PC-3 (cell line): ENCODE results near the gene ZNF134. TPM values are rescaled to one million over a fixed set of nuclear protein-coding genes. Genes with fewer than 3 reads are reported as not detected.

Source experiments
- ATAC-seq: fragments of 200-7000 bp; cut with Tn5 transposase; 2 replicates; pipeline ENCODE4 v1.9.1; 2020; ENCODE audit warnings: mild to moderate bottlenecking, moderate library complexity
- BruUV-seq: library from RNA; stranded (reverse); fragments of 400-500 nt; replicated peaks from 2 replicates; lab custom pipeline; 2021; lab: Mats Ljungman, UMichigan
- CTCF ChIA-PET: fragments of 300-600 bp; sonication (Branson Sonifier 250); formaldehyde crosslinking; loops from one replicate; lab custom pipeline; 2022; ENCODE audit warnings: antibody characterized with exemption; lab: Charles Lee
- POLR2A ChIA-PET: fragments of 300-600 bp; sonication (Branson Sonifier 250); formaldehyde crosslinking; loops from one replicate; lab custom pipeline; 2022; ENCODE audit warnings: antibody characterized with exemption; ENCODE audit not compliant: unreplicated experiment; lab: Charles Lee
- DNase-seq: peaks from one replicate; pipeline ENCODE4 v3.0.0-alpha.2; 2015
- H2AFZ ChIP-seq: fragments of 300-600 bp; sonication (generic); 2 replicates; pipeline ENCODE4 v1.6.0; 2016; ENCODE audit warnings: antibody characterized with exemption, low read length
- H3F3A ChIP-seq: fragments of 300-600 bp; sonication (generic); one replicate; pipeline ENCODE4 v1.6.0; 2017; ENCODE audit warnings: antibody characterized with exemption, low read length, control low read depth, mild to moderate bottlenecking; ENCODE audit not compliant: unreplicated experiment
- H3K27ac ChIP-seq: fragments of 300-600 bp; sonication (generic); 2 replicates; pipeline ENCODE4 v1.5.1; 2016; ENCODE audit warnings: mild to moderate bottlenecking, low read length
- H3K27me3 ChIP-seq: fragments of 300-600 bp; sonication (generic); 2 replicates; pipeline ENCODE4 v1.6.1; 2016; ENCODE audit warnings: low read length, mixed read lengths
- H3K36me3 ChIP-seq: fragments of 300-600 bp; sonication (generic); 2 replicates; pipeline ENCODE4 v1.6.1; 2016; ENCODE audit warnings: low read depth, mixed run types, low read length, mixed read lengths
- H3K4me1 ChIP-seq: fragments of 300-600 bp; sonication (generic); 2 replicates; pipeline ENCODE4 v1.5.1; 2016; ENCODE audit warnings: low read length; ENCODE audit not compliant: insufficient read depth
- H3K4me2 ChIP-seq: fragments of 300-600 bp; sonication (generic); 2 replicates; pipeline ENCODE4 v1.6.0; 2016; ENCODE audit warnings: low read length
- H3K4me3 ChIP-seq: fragments of 300-600 bp; sonication (generic); 2 replicates; pipeline ENCODE4 v1.5.1; 2016; ENCODE audit warnings: mild to moderate bottlenecking, low read length, mixed read lengths
- H3K79me2 ChIP-seq: fragments of 300-600 bp; sonication (generic); 2 replicates; pipeline ENCODE4 v1.6.1; 2017; ENCODE audit warnings: low read length, mixed read lengths
- H3K9ac ChIP-seq: fragments of 300-600 bp; sonication (generic); 2 replicates; pipeline ENCODE4 v1.6.0; 2016; ENCODE audit warnings: mild to moderate bottlenecking, low read length
- H3K9me2 ChIP-seq: fragments of 300-600 bp; sonication (generic); replicated peaks from 2 replicates; pipeline ENCODE4 v1.6.1; 2016; ENCODE audit warnings: mixed run types, low read length, mixed read lengths
- H3K9me3 ChIP-seq: fragments of 300-600 bp; sonication (generic); 2 replicates; pipeline ENCODE4 v1.6.1; 2016; ENCODE audit warnings: low read length, mixed read lengths
- H4K20me1 ChIP-seq: fragments of 300-600 bp; sonication (generic); 2 replicates; pipeline ENCODE4 v1.6.1; 2016; ENCODE audit warnings: low read length, mixed read lengths
- EZH2 ChIP-seq: fragments of 300-600 bp; sonication (generic); IDR thresholded peaks from one replicate; pipeline ENCODE4 v1.6.1; 2017; ENCODE audit warnings: antibody characterized with exemption, mild to moderate bottlenecking, low read length; ENCODE audit not compliant: unreplicated experiment
- EZH2phosphoT487 ChIP-seq: fragments of 300-600 bp; sonication (generic); IDR thresholded peaks from 2 replicates; pipeline ENCODE4 v1.6.1; 2018; ENCODE audit warnings: mild to moderate bottlenecking, antibody characterized with exemption, low read length, borderline replicate concordance
- intact Hi-C: fragments of 100-400 bp; cut with micrococcal nuclease; formaldehyde crosslinking; loops from 2 replicates; pipeline ENCODE4 v1.9.0; 2023
- total RNA-seq: library from RNA; depleted of rRNA; stranded (reverse); fragments of >200 nt; gene quantifications from 2 replicates; pipeline ENCODE4 v1.2.3, GENCODE V29; 2014
- TF ChIP-seq, protein P1 (sequence below): fragments of 300-600 bp; sonication (generic); conservative IDR thresholded peaks from 2 replicates; pipeline ENCODE4 v1.5.1; 2017; ENCODE audit warnings: antibody characterized with exemption, low read depth, mild to moderate bottlenecking, low read length

Gene ZNF134
- total RNA-seq, 1 experiment from 2014 or later: 22.3 TPM

- H3F3A ChIP-seq: no peaks in the 10 kb centered on the region
- H3K4me3 ChIP-seq: no peak overlapping the region
- H3K4me1 ChIP-seq: no peaks in the 10 kb centered on the region
- H3K9me2 ChIP-seq: no peaks in the 10 kb centered on the region
- CTCF ChIA-PET: no interaction called here
- intact Hi-C loops: no loop called here
- H3K27ac ChIP-seq: no peak overlapping the region
- BruUV-seq: no TSS peak
- POLR2A ChIA-PET: no interaction called here
- ATAC-seq (no peak), DNase-seq (no peak)
- no peaks in the 10 kb centered on the region for H4K20me1 ChIP-seq
- H2AFZ ChIP-seq: no peak overlapping the region
- no peaks in the 10 kb centered on the region for H3K36me3 ChIP-seq
- no peaks in the 10 kb centered on the region for H3K27me3 ChIP-seq
- no peak for TF ChIP-seq EZH2
- TF ChIP-seq, protein P1, sequence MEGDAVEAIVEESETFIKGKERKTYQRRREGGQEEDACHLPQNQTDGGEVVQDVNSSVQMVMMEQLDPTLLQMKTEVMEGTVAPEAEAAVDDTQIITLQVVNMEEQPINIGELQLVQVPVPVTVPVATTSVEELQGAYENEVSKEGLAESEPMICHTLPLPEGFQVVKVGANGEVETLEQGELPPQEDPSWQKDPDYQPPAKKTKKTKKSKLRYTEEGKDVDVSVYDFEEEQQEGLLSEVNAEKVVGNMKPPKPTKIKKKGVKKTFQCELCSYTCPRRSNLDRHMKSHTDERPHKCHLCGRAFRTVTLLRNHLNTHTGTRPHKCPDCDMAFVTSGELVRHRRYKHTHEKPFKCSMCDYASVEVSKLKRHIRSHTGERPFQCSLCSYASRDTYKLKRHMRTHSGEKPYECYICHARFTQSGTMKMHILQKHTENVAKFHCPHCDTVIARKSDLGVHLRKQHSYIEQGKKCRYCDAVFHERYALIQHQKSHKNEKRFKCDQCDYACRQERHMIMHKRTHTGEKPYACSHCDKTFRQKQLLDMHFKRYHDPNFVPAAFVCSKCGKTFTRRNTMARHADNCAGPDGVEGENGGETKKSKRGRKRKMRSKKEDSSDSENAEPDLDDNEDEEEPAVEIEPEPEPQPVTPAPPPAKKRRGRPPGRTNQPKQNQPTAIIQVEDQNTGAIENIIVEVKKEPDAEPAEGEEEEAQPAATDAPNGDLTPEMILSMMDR: no peak
- no peak for TF ChIP-seq EZH2phosphoT487
- no peak overlapping the region for H3K4me2 ChIP-seq
- H3K79me2 ChIP-seq: no peaks in the 10 kb centered on the region
- peaks cover 16% of the 10 kb centered on the region; the same call in 1 of the 2 replicates for H3K9me3 ChIP-seq
- H3K9ac ChIP-seq: no peak overlapping the region
These were observed 39.6 kb downstream of the ZNF134 start for GRCh38 chr19:57653689-57654088.

- Histone ChIP-seq H4K20me1 (no peaks in the 10 kb centered on the region), H3K9ac (no peak overlapping the region), H3K9me3 (0 out of 2 replicates have a peak, but pooled peaks cover 12% of the 10 kb centered on the region), H2AFZ (no peak overlapping the region), H3K4me1 (no peaks in the 10 kb centered on the region), H3K36me3 (no peaks in the 10 kb centered on the region), H3K9me2 (no peaks in the 10 kb centered on the region), H3F3A (no peaks in the 10 kb centered on the region), H3K4me2 (no peak overlapping the region), H3K79me2 (no peaks in the 10 kb centered on the region), H3K27me3 (0 out of 2 replicates have a peak, but pooled peaks cover 10% of the 10 kb centered on the region), H3K27ac (no peak overlapping the region), H3K4me3 (no peak overlapping the region)
- no TSS peak for BruUV-seq
- ChIA-PET CTCF (no interaction called here), POLR2A (no interaction called here)
- DNase-seq (no peak), ATAC-seq (no peak)
- intact Hi-C loops: no loop called here
- TF ChIP-seq EZH2phosphoT487: no peak
These were observed 41.4 kb downstream of the ZNF134 start for GRCh38 chr19:57655443-57655842.

- ATAC-seq: no peak
- TF ChIP-seq, protein P1: no peak
- TF ChIP-seq EZH2: no peak
- POLR2A ChIA-PET: no interaction called here
- H3K4me3 ChIP-seq: no peak overlapping the region
- BruUV-seq: no TSS peak
- peaks cover 15% of the 10 kb centered on the region; the same call in 1 of the 2 replicates for H3K27me3 ChIP-seq
- no peaks in the 10 kb centered on the region for H4K20me1 ChIP-seq
- no peaks in the 10 kb centered on the region for H3K79me2 ChIP-seq
- no peaks in the 10 kb centered on the region for H3F3A ChIP-seq
- H3K9me3 ChIP-seq: 0 out of 2 replicates have a peak, but pooled peaks cover 12% of the 10 kb centered on the region
- H3K36me3 ChIP-seq: no peaks in the 10 kb centered on the region
- H3K27ac ChIP-seq: no peak overlapping the region
- no peaks in the 10 kb centered on the region for H3K9me2 ChIP-seq
- H3K4me2 ChIP-seq: no peak overlapping the region
- no peaks in the 10 kb centered on the region for H3K4me1 ChIP-seq
- intact Hi-C loops: no loop called here
- CTCF ChIA-PET: no interaction called here
- DNase-seq: peak; percentile 25
- H2AFZ ChIP-seq: no peak overlapping the region
- no peak overlapping the region for H3K9ac ChIP-seq
These were observed 42.3 kb downstream of the ZNF134 start for GRCh38 chr19:57656346-57656745.
